Measurements from ENCODE around the gene PGAP2.
"Not testable (repeated sequence)": the region's sequence is repeated elsewhere in the genome, so short reads cannot be mapped to it uniquely, and the experiment has no call there.

PGAP2 gene

GRCh38 chr11:3807909-3808860, at the start of gene PGAP2:
Gene PGAP2, plus strand, starts transcription at chr11:3808560. Its CDS starts 2,700 bp downstream, at chr11:3811260.
- peak; percentile 53 for DNase-seq

GRCh38 chr11:3764266-3764665, 44.1 kb upstream of the PGAP2 start:
- DNase-seq = no peak

- not testable (repeated sequence) for DNase-seq
Measured at GRCh38 chr11:3766836-3767235, 41.5 kb upstream of the PGAP2 start.

- no peak for DNase-seq
Measured at GRCh38 chr11:3767536-3767935, 40.8 kb upstream of the PGAP2 start.

GRCh38 chr11:3773180-3773579, 35.2 kb upstream of the PGAP2 start:
- DNase-seq = no peak

- no peak for DNase-seq
Measured at GRCh38 chr11:3775736-3776406, 32.5 kb upstream of the PGAP2 start.

- DNase-seq = no peak
Measured at GRCh38 chr11:3781423-3781822, 26.9 kb upstream of the PGAP2 start.

- no peak for DNase-seq
Measured at GRCh38 chr11:3782963-3783362, 25.4 kb upstream of the PGAP2 start.

GRCh38 chr11:3783611-3784010, 24.7 kb upstream of the PGAP2 start:
- DNase-seq = no peak

- no peak for DNase-seq
Measured at GRCh38 chr11:3786781-3787428, 21.5 kb upstream of the PGAP2 start.

- not testable (repeated sequence) for DNase-seq
Measured at GRCh38 chr11:3794387-3794786, 14.0 kb upstream of the PGAP2 start.

GRCh38 chr11:3795131-3796001, 13.0 kb upstream of the PGAP2 start:
- no peak for DNase-seq

- no peak for DNase-seq
Measured at GRCh38 chr11:3796002-3796311, 12.4 kb upstream of the PGAP2 start.

- no peak for DNase-seq
Measured at GRCh38 chr11:3796346-3796745, 12.0 kb upstream of the PGAP2 start.

GRCh38 chr11:3796801-3797328, 11.5 kb upstream of the PGAP2 start:
- DNase-seq = no peak

GRCh38 chr11:3797329-3798090, 10.8 kb upstream of the PGAP2 start, which contains the start of gene NUP98:
Gene NUP98, minus strand, starts transcription at chr11:3797554. Its CDS starts 15,437 bp downstream, at chr11:3782117.
- peak; percentile 100 for DNase-seq

GRCh38 chr11:3799143-3799542, 9.2 kb upstream of the PGAP2 start:
- DNase-seq = no peak

- DNase-seq = no peak
Measured at GRCh38 chr11:3799873-3800272, 8.5 kb upstream of the PGAP2 start.

- DNase-seq = no peak
Measured at GRCh38 chr11:3802011-3802790, 6.2 kb upstream of the PGAP2 start.

- DNase-seq = no peak
Measured at GRCh38 chr11:3803726-3804495, 4.4 kb upstream of the PGAP2 start.

Measured in CD4-positive, alpha-beta T cell treated with Interferon gamma for 1 hour (primary cell).